Activated naive CD8-positive, alpha-beta T cell treated with anti-CD3 and anti-CD28 coated beads, Interleukin-2, amount 50 U/mL, for 16 hours (primary cell): ENCODE data around the gene TADA1.
A peak's percentile ranks its signal among the peaks of the same experiment; 100 is the strongest.

ENCODE experiments used
- DNase-seq: peaks from one replicate; pipeline ENCODE4 v3.0.0-alpha.2; 2020; ENCODE audit warnings: low read depth, low spot score

The TADA1 gene

GRCh38 chr1:166875734-166876539, at the start of gene TADA1:
Gene TADA1, minus strand, starts transcription at chr1:166876264. Its CDS starts 31 bp downstream, at chr1:166876233.
- peak; percentile 98 for DNase-seq

- DNase-seq: no peak
Measured at GRCh38 chr1:166924823-166925541, 48.9 kb upstream of the TADA1 start.

- no peak for DNase-seq
Measured at GRCh38 chr1:166920561-166921475, 44.8 kb upstream of the TADA1 start.

GRCh38 chr1:166918956-166919316, 42.9 kb upstream of the TADA1 start:
- no peak for DNase-seq

GRCh38 chr1:166918088-166918955, 42.3 kb upstream of the TADA1 start:
- no peak for DNase-seq

GRCh38 chr1:166915941-166916340, 39.9 kb upstream of the TADA1 start:
- DNase-seq: no peak

- no peak for DNase-seq
Measured at GRCh38 chr1:166915042-166915441, 39.0 kb upstream of the TADA1 start.

GRCh38 chr1:166914111-166914510, 38.0 kb upstream of the TADA1 start:
- DNase-seq: no peak

GRCh38 chr1:166911624-166912023, 35.6 kb upstream of the TADA1 start:
- DNase-seq: no peak

GRCh38 chr1:166910396-166910994, 34.4 kb upstream of the TADA1 start:
- DNase-seq: peak; percentile 38

GRCh38 chr1:166908942-166909341, 32.9 kb upstream of the TADA1 start:
- DNase-seq: no peak

GRCh38 chr1:166907763-166908162, 31.7 kb upstream of the TADA1 start:
- DNase-seq: no peak

GRCh38 chr1:166907051-166907450, 31.0 kb upstream of the TADA1 start:
- no peak for DNase-seq

GRCh38 chr1:166906647-166907046, 30.6 kb upstream of the TADA1 start:
- no peak for DNase-seq

GRCh38 chr1:166905900-166906299, 29.8 kb upstream of the TADA1 start:
- DNase-seq: no peak

- DNase-seq: no peak
Measured at GRCh38 chr1:166905136-166905535, 29.1 kb upstream of the TADA1 start.

- no peak for DNase-seq
Measured at GRCh38 chr1:166903232-166903631, 27.2 kb upstream of the TADA1 start.

GRCh38 chr1:166902279-166902678, 26.2 kb upstream of the TADA1 start:
- no peak for DNase-seq

- no peak for DNase-seq
Measured at GRCh38 chr1:166900987-166901386, 24.9 kb upstream of the TADA1 start.

GRCh38 chr1:166899769-166900168, 23.7 kb upstream of the TADA1 start:
- no peak for DNase-seq

GRCh38 chr1:166895766-166896165, 19.7 kb upstream of the TADA1 start:
- DNase-seq: no peak
